Mesenchymal stem cell (in vitro differentiated cells and primary cell): ENCODE data around the gene OR9Q1.

Source experiments
- DNase-seq: peaks from one replicate; pipeline ENCODE4 v3.0.0-alpha.2; 2013
- H2AFZ ChIP-seq: one replicate; pipeline ENCODE4 v1.6.1; 2013; ENCODE audit warnings: low read depth, mild to moderate bottlenecking, control low read depth, inconsistent platforms, low read length, moderate library complexity
- H2AK5ac ChIP-seq: 2 replicates; pipeline ENCODE4 v1.6.1; 2013; ENCODE audit warnings: low read length, moderate library complexity, mild to moderate bottlenecking, inconsistent platforms; ENCODE audit not compliant: severe bottlenecking
- H2BK120ac ChIP-seq: one replicate; pipeline ENCODE4 v1.6.1; 2013; ENCODE audit warnings: low read depth, mild to moderate bottlenecking, inconsistent platforms, low read length, moderate library complexity
- H2BK12ac ChIP-seq, 2 experiments: one replicate each; pipeline ENCODE4 v1.6.1; 2013; ENCODE audit warnings: inconsistent platforms in 2 of 2, low read length in 2 of 2, mild to moderate bottlenecking in 2 of 2, moderate library complexity in 2 of 2, control low read depth in 1 of 2
- H2BK15ac ChIP-seq: one replicate; pipeline ENCODE4 v1.6.1; 2013; ENCODE audit warnings: mild to moderate bottlenecking, low read depth, inconsistent platforms; ENCODE audit not compliant: poor library complexity, severe bottlenecking
- H2BK5ac ChIP-seq: 2 replicates; pipeline ENCODE4 v1.6.1; 2013; ENCODE audit warnings: low read depth, mild to moderate bottlenecking, low read length, control low read depth, inconsistent platforms; ENCODE audit not compliant: poor library complexity, severe bottlenecking
- H3K14ac ChIP-seq, 2 experiments: one replicate each; pipeline ENCODE4 v1.6.1; 2013; ENCODE audit warnings: inconsistent platforms in 2 of 2, low read length in 2 of 2, control low read depth in 1 of 2, mild to moderate bottlenecking in 1 of 2, moderate library complexity in 1 of 2
- H3K18ac ChIP-seq, 2 experiments: one replicate each; pipeline ENCODE4 v1.6.1; 2013; ENCODE audit warnings: inconsistent platforms in 2 of 2, low read length in 2 of 2, control low read depth in 1 of 2, low read depth in 1 of 2, mild to moderate bottlenecking in 1 of 2
- H3K23ac ChIP-seq, 2 experiments: one replicate each; pipeline ENCODE4 v1.6.1; 2013; ENCODE audit warnings: inconsistent platforms in 2 of 2, low read length in 2 of 2, mild to moderate bottlenecking in 2 of 2, moderate library complexity in 2 of 2, control low read depth in 1 of 2
- H3K27ac ChIP-seq: 2 replicates; pipeline ENCODE4 v1.5.1; 2013; ENCODE audit warnings: mild to moderate bottlenecking, moderate library complexity, low read length, control low read depth, inconsistent platforms; ENCODE audit not compliant: poor library complexity, severe bottlenecking
- H3K27me3 ChIP-seq, 2 experiments: 2 replicates each; pipeline versions ENCODE4 v1.6.1 to v1.7.0; 2013; ENCODE audit warnings: low read length in 2 of 2, mild to moderate bottlenecking in 2 of 2, moderate library complexity in 2 of 2, control low read depth in 1 of 2, inconsistent platforms in 1 of 2; ENCODE audit not compliant: control insufficient read depth in 1 of 2, insufficient read depth in 1 of 2
- H3K36me3 ChIP-seq, 2 experiments: 2 replicates each; pipeline versions ENCODE4 v1.6.1 to v1.7.0; 2013; ENCODE audit warnings: low read length in 2 of 2, control low read depth in 1 of 2, inconsistent platforms in 1 of 2, low read depth in 1 of 2, mild to moderate bottlenecking in 1 of 2; ENCODE audit not compliant: insufficient read depth in 2 of 2, control insufficient read depth in 1 of 2
- H3K4ac ChIP-seq, 2 experiments: one replicate each; pipeline ENCODE4 v1.6.1; 2013; ENCODE audit warnings: inconsistent platforms in 2 of 2, low read length in 2 of 2, mild to moderate bottlenecking in 2 of 2, moderate library complexity in 2 of 2, control low read depth in 1 of 2, low read depth in 1 of 2
- H3K4me1 ChIP-seq: 2 replicates; pipeline ENCODE4 v1.6.1; 2013; ENCODE audit warnings: low read depth, low read length, control low read depth; ENCODE audit not compliant: control insufficient read depth, insufficient read depth
- H3K4me2 ChIP-seq: 2 replicates; pipeline ENCODE4 v1.6.1; 2013; ENCODE audit warnings: low read length, mild to moderate bottlenecking, inconsistent platforms; ENCODE audit not compliant: poor library complexity, severe bottlenecking
- H3K4me3 ChIP-seq, 2 experiments: 2 replicates each; pipeline versions ENCODE4 v1.5.1 to v1.7.0; 2013; ENCODE audit warnings: low read length in 2 of 2, mild to moderate bottlenecking in 2 of 2, control low read depth in 1 of 2, low read depth in 1 of 2; ENCODE audit not compliant: insufficient read depth in 1 of 2
- H3K79me1 ChIP-seq: replicated peaks from 2 replicates; pipeline ENCODE4 v1.6.1; 2013; ENCODE audit warnings: mild to moderate bottlenecking, control low read depth, low read length, inconsistent platforms; ENCODE audit not compliant: poor library complexity, severe bottlenecking
- H3K9ac ChIP-seq: 2 replicates; pipeline ENCODE4 v1.7.0; 2013; ENCODE audit warnings: mild to moderate bottlenecking, low read length, moderate library complexity
- H3K9me3 ChIP-seq: 2 replicates; pipeline ENCODE4 v1.7.0; 2013; ENCODE audit warnings: mild to moderate bottlenecking, low read length; ENCODE audit not compliant: control insufficient read depth
- H4K8ac ChIP-seq: one replicate; pipeline ENCODE4 v1.6.1; 2013; ENCODE audit warnings: inconsistent platforms, mild to moderate bottlenecking, low read length, moderate library complexity
- H4K91ac ChIP-seq: one replicate; pipeline ENCODE4 v1.6.1; 2013; ENCODE audit warnings: mild to moderate bottlenecking, low read length, inconsistent platforms
- WGBS: methylation state at CpG from one replicate; pipeline ENCODE4 v1.1.7; 2013; ENCODE audit warnings: mixed read lengths; 5-methylcytosine and 5-hydroxymethylcytosine counted together

The OR9Q1 gene

GRCh38 chr11:58121096-58121495 lies 97.4 kb downstream of the OR9Q1 start:
- H3K14ac ChIP-seq, result no peak overlapping the region
- no peak overlapping the region for H3K4ac ChIP-seq
- no peak overlapping the region for H3K9ac ChIP-seq
- no peaks in the 10 kb centered on the region for H3K36me3 ChIP-seq
- H2BK15ac ChIP-seq, result no peak overlapping the region
- no peaks in the 10 kb centered on the region for H3K9me3 ChIP-seq
- 33% methylated on average over 1 of the region's 1 CpG for WGBS
- H3K27me3 ChIP-seq, result no peaks in the 10 kb centered on the region
- no peak overlapping the region for H4K8ac ChIP-seq
- H3K4me2 ChIP-seq, result no peak overlapping the region
- H2BK5ac ChIP-seq, result no peak overlapping the region
- no peak overlapping the region for H2BK12ac ChIP-seq
- DNase-seq, result no peak
- H3K18ac ChIP-seq, result no peak overlapping the region
- H2AFZ ChIP-seq, result no peak overlapping the region
- H3K23ac ChIP-seq, result no peak overlapping the region
- H2BK120ac ChIP-seq, result no peak overlapping the region
- no peaks in the 10 kb centered on the region for H3K4me1 ChIP-seq
- no peak overlapping the region for H3K4me3 ChIP-seq
- no peak overlapping the region for H2AK5ac ChIP-seq
- no peak overlapping the region for H3K27ac ChIP-seq
- H3K79me1 ChIP-seq, result no peaks in the 10 kb centered on the region
- H4K91ac ChIP-seq, result no peak overlapping the region

GRCh38 chr11:58125469-58125868 lies 101.8 kb downstream of the OR9Q1 start, which contains the start of gene OR9I1:
OR9I1 (minus strand) TSS chr11:58125530; CDS start chr11:58119444, 6,086 bp downstream.
- Histone ChIP-seq H3K18ac (no peak within 1 kb of the TSS), H2BK12ac (no peak within 1 kb of the TSS), H3K14ac (no peak within 1 kb of the TSS), H3K9ac (no peak within 1 kb of the TSS), H2AFZ (no peak within 1 kb of the TSS), H3K9me3 (no peaks in the 10 kb centered on the region), H3K36me3 (no peaks in the 10 kb centered on the region), H2BK120ac (no peak within 1 kb of the TSS), H3K79me1 (no peaks in the 10 kb centered on the region), H2BK5ac (no peak within 1 kb of the TSS), H4K91ac (no peak within 1 kb of the TSS), H3K4ac (no peak within 1 kb of the TSS), H3K4me1 (no peaks in the 10 kb centered on the region), H3K27me3 (no peaks in the 10 kb centered on the region), H2AK5ac (no peak within 1 kb of the TSS), H3K27ac (no peak within 1 kb of the TSS), H3K23ac (no peak within 1 kb of the TSS), H4K8ac (no peak within 1 kb of the TSS), H3K4me3 (no peak within 1 kb of the TSS), H3K4me2 (no peak within 1 kb of the TSS), H2BK15ac (no peak within 1 kb of the TSS)
- DNase-seq, result no peak
- 69% methylated on average over 4 of the region's 4 CpGs for WGBS

- Histone ChIP-seq H3K27ac (no peak overlapping the region), H2AK5ac (no peak overlapping the region), H3K18ac (no peak overlapping the region), H4K8ac (no peak overlapping the region), H3K9me3 (no peaks in the 10 kb centered on the region), H3K4ac (no peak overlapping the region), H4K91ac (no peak overlapping the region), H3K36me3 (no peaks in the 10 kb centered on the region), H2BK15ac (no peak overlapping the region), H2BK120ac (no peak overlapping the region), H3K4me1 (no peaks in the 10 kb centered on the region), H2BK12ac (no peak overlapping the region), H3K14ac (no peak overlapping the region), H3K9ac (no peak overlapping the region), H3K23ac (no peak overlapping the region), H3K4me3 (no peak overlapping the region), H3K4me2 (no peak overlapping the region), H2BK5ac (no peak overlapping the region), H2AFZ (no peak overlapping the region), H3K27me3 (no peaks in the 10 kb centered on the region), H3K79me1 (no peaks in the 10 kb centered on the region)
- DNase-seq, result no peak
Observed at GRCh38 chr11:58127350-58127749, 103.7 kb downstream of the OR9Q1 start.

GRCh38 chr11:58133309-58134076 lies 109.8 kb downstream of the OR9Q1 start:
- Histone ChIP-seq H3K27me3 (no peaks in the 10 kb centered on the region), H3K18ac (no peak overlapping the region), H3K9me3 (no peaks in the 10 kb centered on the region), H2BK15ac (no peak overlapping the region), H3K14ac (no peak overlapping the region), H2AFZ (no peak overlapping the region), H2BK120ac (no peak overlapping the region), H4K8ac (no peak overlapping the region), H3K9ac (no peak overlapping the region), H3K27ac (no peak overlapping the region), H3K23ac (no peak overlapping the region), H3K4me3 (no peak overlapping the region), H3K4me1 (no peaks in the 10 kb centered on the region), H3K79me1 (no peaks in the 10 kb centered on the region), H4K91ac (no peak overlapping the region), H3K4ac (no peak overlapping the region), H2AK5ac (no peak overlapping the region), H3K36me3 (no peaks in the 10 kb centered on the region), H3K4me2 (no peak overlapping the region), H2BK5ac (no peak overlapping the region), H2BK12ac (no peak overlapping the region)
- DNase-seq, result no peak
- WGBS, result 49% methylated on average over 7 of the region's 7 CpGs
